ENCODE measurements around the gene DNAJC24.

Gene DNAJC24

GRCh38 chr11:31449040-31449439, 79.4 kb downstream of the DNAJC24 start:
- TF ChIP-seq CTCF (IDR thresholded peaks at IDR 0.05; ENCODE audit: control extremely low read depth, extremely low read depth, low read depth, missing control alignments): no peak
- CTCF ChIA-PET: interaction anchor here (1.3 kb wide), 1 partner anchor 20 kb away, joined by 4 read pairs; no protein-coding TSS in a partner anchor
- DNase-seq (ENCODE audit: extremely low spot score): no peak
- POLR2A ChIA-PET: no interaction called here

- ChIA-PET CTCF (no interaction called here), POLR2A (no interaction called here)
- no peak for DNase-seq (ENCODE audit: extremely low spot score)
- TF ChIP-seq CTCF (IDR thresholded peaks at IDR 0.05; ENCODE audit: control extremely low read depth, extremely low read depth, low read depth, missing control alignments): no peak
Observed at GRCh38 chr11:31450841-31451240, 81.2 kb downstream of the DNAJC24 start.

GRCh38 chr11:31455177-31455576, 85.5 kb downstream of the DNAJC24 start:
- ChIA-PET POLR2A (no interaction called here), CTCF (interaction anchor here (1.1 kb wide), 1 partner anchor 41 kb away, joined by 3 read pairs; no protein-coding TSS in a partner anchor)
- DNase-seq (ENCODE audit: extremely low spot score): no peak
- TF ChIP-seq CTCF (IDR thresholded peaks at IDR 0.05; ENCODE audit: control extremely low read depth, extremely low read depth, low read depth, missing control alignments): no peak

GRCh38 chr11:31464436-31464835, 94.8 kb downstream of the DNAJC24 start:
- TF ChIP-seq CTCF (IDR thresholded peaks at IDR 0.05; ENCODE audit: control extremely low read depth, extremely low read depth, low read depth, missing control alignments): no peak
- POLR2A ChIA-PET: no interaction called here
- no peak for DNase-seq (ENCODE audit: extremely low spot score)
- CTCF ChIA-PET: interaction anchor here (2.4 kb wide), 1 partner anchor 13 kb away, joined by 9 read pairs; no protein-coding TSS in a partner anchor

- CTCF ChIA-PET: interaction anchor here (1.0 to 1.5 kb wide), 2 partner anchors 9 to 13 kb away, joined by 3 read pairs; no protein-coding TSS in a partner anchor
- DNase-seq (ENCODE audit: extremely low spot score): no peak
- TF ChIP-seq CTCF (IDR thresholded peaks at IDR 0.05; ENCODE audit: control extremely low read depth, extremely low read depth, low read depth, missing control alignments): no peak
- POLR2A ChIA-PET: no interaction called here
Observed at GRCh38 chr11:31474083-31474482, 104.4 kb downstream of the DNAJC24 start.

GRCh38 chr11:31477528-31478222, 108.0 kb downstream of the DNAJC24 start:
- ChIA-PET POLR2A (no interaction called here), CTCF (interaction anchor here (1.2 to 2.3 kb wide), 4 partner anchors 10 to 15 kb away, joined by 3 to 9 read pairs (median 6); no protein-coding TSS in a partner anchor)
- no peak for DNase-seq (ENCODE audit: extremely low spot score)
- no peak for TF ChIP-seq CTCF (IDR thresholded peaks at IDR 0.05; ENCODE audit: control extremely low read depth, extremely low read depth, low read depth, missing control alignments)

Data from GM10248 (cell line).